ENCODE results near the gene TMEM218.

Gene TMEM218

GRCh38 chr11:125155767-125156166, 44.3 kb upstream of the TMEM218 start:
- DNase-seq, result no peak
- no peaks in the 10 kb centered on the region for H3K36me3 ChIP-seq (ENCODE audit: control insufficient read depth in 1 of 2, insufficient read depth in 2 of 2, low read length in 2 of 2)
- peaks cover 3 to 5% of the 10 kb centered on the region in 2 experiments for H3K4me1 ChIP-seq (ENCODE audit: control insufficient read depth in 1 of 2, insufficient read depth in 2 of 2, low read length in 2 of 2)
- H2BK12ac ChIP-seq (ENCODE audit: low read length), result no peak overlapping the region
- no peaks in the 10 kb centered on the region for H3K9me3 ChIP-seq (ENCODE audit: insufficient read depth, low read depth, low read length)
- no peak overlapping the region for H3K4me2 ChIP-seq (ENCODE audit: low read length)
- H3K79me1 ChIP-seq (ENCODE audit: low read length), result no peaks in the 10 kb centered on the region
- no peak overlapping the region for H3K14ac ChIP-seq (ENCODE audit: low read length)
- no peaks in the 10 kb centered on the region for H3K27me3 ChIP-seq (ENCODE audit: insufficient read depth, low read length)
- no peak overlapping the region for H2AFZ ChIP-seq (ENCODE audit: insufficient read depth, low read length, poor library complexity)
- no peak overlapping the region for H3K4ac ChIP-seq (ENCODE audit: low read depth, low read length)
- no peak overlapping the region for H2AK5ac ChIP-seq (ENCODE audit: low read length)
- no peak overlapping the region for H4K12ac ChIP-seq (ENCODE audit: low read depth, low read length)
- no peak overlapping the region for H3K9ac ChIP-seq (ENCODE audit: low read length)
- H3K4me3 ChIP-seq (ENCODE audit: low read depth, low read length), result no peak overlapping the region
- H4K91ac ChIP-seq (ENCODE audit: low read depth, low read length), result no peak overlapping the region
- no peaks in the 10 kb centered on the region for H3K79me2 ChIP-seq (ENCODE audit: control insufficient read depth, insufficient read depth, low read length, poor library complexity)
- H3K27ac ChIP-seq (ENCODE audit: low read depth, low read length), result no peak overlapping the region
- no CpG with 5 or more reads among the region's 4 CpGs for WGBS (ENCODE audit: extremely low coverage, insufficient coverage, insufficient read length)
- no peak overlapping the region for H2BK120ac ChIP-seq (ENCODE audit: insufficient read depth, low read length, poor library complexity)
- H3K18ac ChIP-seq (ENCODE audit: low read length), result no peak overlapping the region
- H3K23ac ChIP-seq (ENCODE audit: low read length), result no peak overlapping the region
- H2BK5ac ChIP-seq (ENCODE audit: low read depth, low read length, poor library complexity), result no peak overlapping the region
- no peak overlapping the region for H4K8ac ChIP-seq (ENCODE audit: low read depth, low read length)

DNA sequence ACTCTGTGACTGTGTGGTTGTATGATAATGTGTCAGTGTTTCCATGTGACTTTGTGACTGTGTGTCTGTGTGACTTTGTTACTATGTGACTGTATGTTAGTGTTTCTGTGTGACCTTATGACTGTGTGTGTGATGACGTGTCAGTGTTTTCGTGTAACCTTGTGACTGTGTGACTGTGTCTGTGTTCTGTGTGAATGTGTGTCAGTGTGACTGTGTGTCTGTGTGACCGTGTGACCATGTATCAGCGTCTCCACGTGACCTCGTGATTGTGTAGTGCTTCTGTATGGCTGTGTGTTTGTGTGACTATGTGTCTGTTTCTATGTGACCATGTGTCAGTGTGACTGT, 43.6 kb upstream of the TMEM218 start:
- H3K18ac ChIP-seq (ENCODE audit: low read length), result no peak overlapping the region
- H3K27ac ChIP-seq (ENCODE audit: low read depth, low read length), result no peak overlapping the region
- H3K4me2 ChIP-seq (ENCODE audit: low read length), result no peak overlapping the region
- no peak overlapping the region for H3K14ac ChIP-seq (ENCODE audit: low read length)
- no peaks in the 10 kb centered on the region for H3K79me1 ChIP-seq (ENCODE audit: low read length)
- no peaks in the 10 kb centered on the region for H3K36me3 ChIP-seq (ENCODE audit: control insufficient read depth in 1 of 2, insufficient read depth in 2 of 2, low read length in 2 of 2)
- H3K23ac ChIP-seq (ENCODE audit: low read length), result no peak overlapping the region
- H4K8ac ChIP-seq (ENCODE audit: low read depth, low read length), result no peak overlapping the region
- H2AFZ ChIP-seq (ENCODE audit: insufficient read depth, low read length, poor library complexity), result no peak overlapping the region
- H2BK12ac ChIP-seq (ENCODE audit: low read length), result no peak overlapping the region
- no CpG with 5 or more reads among the region's 6 CpGs for WGBS (ENCODE audit: extremely low coverage, insufficient coverage, insufficient read length)
- no peak for DNase-seq
- peaks cover 3 to 5% of the 10 kb centered on the region in 2 experiments for H3K4me1 ChIP-seq (ENCODE audit: control insufficient read depth in 1 of 2, insufficient read depth in 2 of 2, low read length in 2 of 2)
- no peak overlapping the region for H2AK5ac ChIP-seq (ENCODE audit: low read length)
- H3K9me3 ChIP-seq (ENCODE audit: insufficient read depth, low read depth, low read length), result no peaks in the 10 kb centered on the region
- no peaks in the 10 kb centered on the region for H3K27me3 ChIP-seq (ENCODE audit: insufficient read depth, low read length)
- no peaks in the 10 kb centered on the region for H3K79me2 ChIP-seq (ENCODE audit: control insufficient read depth, insufficient read depth, low read length, poor library complexity)
- no peak overlapping the region for H2BK120ac ChIP-seq (ENCODE audit: insufficient read depth, low read length, poor library complexity)
- H4K12ac ChIP-seq (ENCODE audit: low read depth, low read length), result no peak overlapping the region
- H3K4me3 ChIP-seq (ENCODE audit: low read depth, low read length), result no peak overlapping the region
- no peak overlapping the region for H3K4ac ChIP-seq (ENCODE audit: low read depth, low read length)
- H2BK5ac ChIP-seq (ENCODE audit: low read depth, low read length, poor library complexity), result no peak overlapping the region
- H4K91ac ChIP-seq (ENCODE audit: low read depth, low read length), result no peak overlapping the region
- H3K9ac ChIP-seq (ENCODE audit: low read length), result no peak overlapping the region

DNA sequence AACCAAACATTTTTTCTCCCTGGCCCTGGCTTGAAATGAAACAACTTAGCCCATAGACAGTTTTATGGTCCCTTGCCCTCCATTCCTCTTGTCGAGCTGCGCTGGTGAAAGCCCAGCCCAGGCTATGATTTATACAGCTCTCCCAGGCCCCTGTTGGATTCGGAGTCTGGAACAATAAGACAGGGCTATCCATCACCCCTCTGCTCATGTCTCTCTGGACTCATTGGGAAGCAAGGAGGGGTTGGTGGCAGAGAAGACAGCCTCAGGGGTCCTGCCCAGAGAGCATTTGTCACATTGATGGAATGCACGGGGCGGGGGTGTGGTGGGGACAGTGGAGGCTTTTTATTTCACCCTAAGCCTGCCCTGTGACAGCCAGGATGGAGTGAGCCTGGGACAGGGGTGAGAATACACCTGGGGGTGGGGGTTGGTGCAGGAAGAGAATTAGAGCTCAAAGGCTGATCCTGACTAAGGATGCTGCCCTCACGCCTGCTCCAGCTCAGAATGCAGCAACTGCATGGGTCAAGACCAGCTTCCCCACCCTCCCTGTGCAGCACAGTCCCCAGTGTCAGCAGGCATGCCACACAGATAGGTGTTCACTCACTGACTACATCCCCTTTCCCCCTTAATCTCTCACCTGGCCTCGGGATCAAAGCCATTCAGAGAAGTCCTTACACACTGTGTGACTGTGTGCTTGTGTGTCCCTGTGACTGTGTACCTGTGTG, 43.1 kb upstream of the TMEM218 start:
- Histone ChIP-seq H3K79me1 (ENCODE audit: low read length) (no peaks in the 10 kb centered on the region), H3K23ac (ENCODE audit: low read length) (no peak overlapping the region), H3K4me2 (ENCODE audit: low read length) (no peak overlapping the region), H2BK120ac (ENCODE audit: insufficient read depth, low read length, poor library complexity) (no peak overlapping the region), H3K27me3 (ENCODE audit: insufficient read depth, low read length) (no peaks in the 10 kb centered on the region), H2BK12ac (ENCODE audit: low read length) (no peak overlapping the region), H2AK5ac (ENCODE audit: low read length) (no peak overlapping the region), H3K4me1 (ENCODE audit: control insufficient read depth in 1 of 2, insufficient read depth in 2 of 2, low read length in 2 of 2) (peaks cover 3 to 5% of the 10 kb centered on the region in 2 experiments), H4K8ac (ENCODE audit: low read depth, low read length) (no peak overlapping the region), H4K91ac (ENCODE audit: low read depth, low read length) (no peak overlapping the region), H4K12ac (ENCODE audit: low read depth, low read length) (no peak overlapping the region), H3K79me2 (ENCODE audit: control insufficient read depth, insufficient read depth, low read length, poor library complexity) (no peaks in the 10 kb centered on the region), H3K9me3 (ENCODE audit: insufficient read depth, low read depth, low read length) (no peaks in the 10 kb centered on the region), H2AFZ (ENCODE audit: insufficient read depth, low read length, poor library complexity) (no peak overlapping the region), H3K9ac (ENCODE audit: low read length) (no peak overlapping the region), H3K27ac (ENCODE audit: low read depth, low read length) (no peak overlapping the region), H3K36me3 (ENCODE audit: control insufficient read depth in 1 of 2, insufficient read depth in 2 of 2, low read length in 2 of 2) (no peaks in the 10 kb centered on the region), H3K18ac (ENCODE audit: low read length) (no peak overlapping the region), H3K14ac (ENCODE audit: low read length) (no peak overlapping the region), H3K4me3 (ENCODE audit: low read depth, low read length) (no peak overlapping the region), H3K4ac (ENCODE audit: low read depth, low read length) (no peak overlapping the region), H2BK5ac (ENCODE audit: low read depth, low read length, poor library complexity) (no peak overlapping the region)
- no peak for DNase-seq
- no CpG with 5 or more reads among the region's 7 CpGs for WGBS (ENCODE audit: extremely low coverage, insufficient coverage, insufficient read length)

- Histone ChIP-seq H2AFZ (ENCODE audit: insufficient read depth, low read length, poor library complexity) (no peak overlapping the region), H4K91ac (ENCODE audit: low read depth, low read length) (no peak overlapping the region), H3K14ac (ENCODE audit: low read length) (no peak overlapping the region), H3K4me1 (ENCODE audit: control insufficient read depth in 1 of 2, insufficient read depth in 2 of 2, low read length in 2 of 2) (peaks cover 3 to 5% of the 10 kb centered on the region in 2 experiments), H3K18ac (ENCODE audit: low read length) (no peak overlapping the region), H3K4me2 (ENCODE audit: low read length) (no peak overlapping the region), H3K9ac (ENCODE audit: low read length) (no peak overlapping the region), H3K27me3 (ENCODE audit: insufficient read depth, low read length) (no peaks in the 10 kb centered on the region), H3K36me3 (ENCODE audit: control insufficient read depth in 1 of 2, insufficient read depth in 2 of 2, low read length in 2 of 2) (no peaks in the 10 kb centered on the region), H2BK120ac (ENCODE audit: insufficient read depth, low read length, poor library complexity) (no peak overlapping the region), H2AK5ac (ENCODE audit: low read length) (no peak overlapping the region), H4K8ac (ENCODE audit: low read depth, low read length) (no peak overlapping the region), H3K79me2 (ENCODE audit: control insufficient read depth, insufficient read depth, low read length, poor library complexity) (no peaks in the 10 kb centered on the region), H3K4me3 (ENCODE audit: low read depth, low read length) (no peak overlapping the region), H3K4ac (ENCODE audit: low read depth, low read length) (no peak overlapping the region), H3K9me3 (ENCODE audit: insufficient read depth, low read depth, low read length) (no peaks in the 10 kb centered on the region), H3K27ac (ENCODE audit: low read depth, low read length) (no peak overlapping the region), H3K23ac (ENCODE audit: low read length) (no peak overlapping the region), H2BK12ac (ENCODE audit: low read length) (no peak overlapping the region), H2BK5ac (ENCODE audit: low read depth, low read length, poor library complexity) (no peak overlapping the region), H4K12ac (ENCODE audit: low read depth, low read length) (no peak overlapping the region), H3K79me1 (ENCODE audit: low read length) (no peaks in the 10 kb centered on the region)
- WGBS (ENCODE audit: extremely low coverage, insufficient coverage, insufficient read length), result no CpG with 5 or more reads among the region's 2 CpGs
- no peak for DNase-seq
Measured at GRCh38 chr11:125153837-125154236, 42.4 kb upstream of the TMEM218 start.

Measured in trophoblast cell (in vitro differentiated cells and primary cell).